DMS 273 (cell line): ENCODE measurements around the gene CCDC38.
"Not testable (repeated sequence)": the region's sequence is repeated elsewhere in the genome, so short reads cannot be mapped to it uniquely, and the experiment has no call there.

Experiments
- DNase-seq: peaks from one replicate; lab custom pipeline; 2025; ENCODE audit not compliant: unreplicated experiment; lab: John Stamatoyannopoulos, UW

Gene CCDC38

GRCh38 chr12:95942524-95943329, at the start of gene CCDC38:
Gene CCDC38 (minus strand): TSS chr12:95942614. CDS start chr12:95936509, 6,105 bp downstream.
- DNase-seq = peak; percentile 90

GRCh38 chr12:95990136-95990535, 47.7 kb upstream of the CCDC38 start:
- no peak for DNase-seq

GRCh38 chr12:95989504-95990123, 47.2 kb upstream of the CCDC38 start:
- no peak for DNase-seq

GRCh38 chr12:95988506-95989275, 46.3 kb upstream of the CCDC38 start:
- DNase-seq = no peak

GRCh38 chr12:95986635-95987570, 44.5 kb upstream of the CCDC38 start:
- DNase-seq = no peak

- DNase-seq = no peak
These were observed 42.3 kb upstream of the CCDC38 start for GRCh38 chr12:95984682-95985081.

GRCh38 chr12:95982602-95983001, 40.2 kb upstream of the CCDC38 start:
- DNase-seq = no peak

GRCh38 chr12:95980437-95980836, 38.0 kb upstream of the CCDC38 start:
- no peak for DNase-seq

GRCh38 chr12:95978774-95979173, 36.4 kb upstream of the CCDC38 start:
- no peak for DNase-seq

GRCh38 chr12:95978351-95978750, 35.9 kb upstream of the CCDC38 start:
- no peak for DNase-seq

- DNase-seq = no peak
These were observed 35.4 kb upstream of the CCDC38 start for GRCh38 chr12:95977764-95978305.

GRCh38 chr12:95976416-95976832, 34.0 kb upstream of the CCDC38 start:
- no peak for DNase-seq

GRCh38 chr12:95975491-95975890, 33.1 kb upstream of the CCDC38 start:
- no peak for DNase-seq

- no peak for DNase-seq
These were observed 31.9 kb upstream of the CCDC38 start for GRCh38 chr12:95974358-95974757.

- DNase-seq = no peak
These were observed 30.5 kb upstream of the CCDC38 start for GRCh38 chr12:95972832-95973456.

GRCh38 chr12:95970905-95971304, 28.5 kb upstream of the CCDC38 start:
- no peak for DNase-seq

GRCh38 chr12:95969116-95969515, 26.7 kb upstream of the CCDC38 start:
- DNase-seq = not testable (repeated sequence)

- DNase-seq = no peak
These were observed 24.9 kb upstream of the CCDC38 start for GRCh38 chr12:95967301-95967700.

GRCh38 chr12:95966287-95966870, 24.0 kb upstream of the CCDC38 start:
- DNase-seq = peak; percentile 36

GRCh38 chr12:95963096-95963495, 20.7 kb upstream of the CCDC38 start:
- DNase-seq = peak; percentile 2
